HK-2 (cell line): ENCODE measurements around the gene NCSTN.

ENCODE experiments used
- DNase-seq: peaks from one replicate; pipeline ENCODE4 v3.0.0-alpha.2; 2018; ENCODE audit not compliant: unreplicated experiment

The NCSTN gene

DNA sequence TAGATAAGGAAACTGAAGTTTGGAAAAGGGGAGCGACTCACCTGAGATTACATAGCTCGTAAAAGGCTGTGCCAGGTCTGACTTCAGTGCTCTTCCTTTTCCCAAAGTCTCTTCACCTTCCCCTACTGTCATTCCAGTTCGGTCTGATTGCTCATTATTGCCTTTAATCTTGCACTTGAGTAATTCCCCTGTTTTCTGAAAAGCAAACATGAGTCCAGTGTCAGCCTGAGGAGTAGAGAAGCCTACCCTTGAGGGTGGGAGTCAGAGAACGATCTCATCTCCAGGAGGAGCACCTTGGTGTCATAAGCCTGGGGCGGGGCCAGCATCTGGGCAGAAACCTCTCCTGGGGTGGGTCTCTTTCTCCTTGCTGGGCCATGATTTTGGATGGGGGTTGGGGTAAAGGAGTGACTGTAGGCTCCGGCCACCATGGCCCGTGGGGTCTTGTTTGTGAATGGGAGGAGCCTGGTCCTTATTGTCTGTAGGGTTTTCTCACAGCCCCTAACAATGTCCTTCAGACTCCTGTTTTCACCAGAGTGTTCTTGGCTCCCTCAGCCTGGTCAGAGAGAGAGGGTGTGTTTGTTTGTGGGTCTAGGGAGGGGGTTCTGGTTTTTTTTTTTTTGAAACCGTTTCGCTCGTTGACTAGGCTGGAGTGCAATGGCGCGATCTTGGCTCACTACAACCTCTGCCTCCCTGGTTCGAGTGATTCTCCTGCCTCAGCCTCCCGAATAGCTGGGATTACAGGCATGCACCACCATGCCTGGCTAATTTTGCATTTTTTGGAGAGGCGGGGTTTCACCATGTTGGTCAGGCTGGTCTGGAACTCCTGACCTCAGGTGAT, 63.2 kb downstream of the NCSTN start:
- no peak for DNase-seq

DNA sequence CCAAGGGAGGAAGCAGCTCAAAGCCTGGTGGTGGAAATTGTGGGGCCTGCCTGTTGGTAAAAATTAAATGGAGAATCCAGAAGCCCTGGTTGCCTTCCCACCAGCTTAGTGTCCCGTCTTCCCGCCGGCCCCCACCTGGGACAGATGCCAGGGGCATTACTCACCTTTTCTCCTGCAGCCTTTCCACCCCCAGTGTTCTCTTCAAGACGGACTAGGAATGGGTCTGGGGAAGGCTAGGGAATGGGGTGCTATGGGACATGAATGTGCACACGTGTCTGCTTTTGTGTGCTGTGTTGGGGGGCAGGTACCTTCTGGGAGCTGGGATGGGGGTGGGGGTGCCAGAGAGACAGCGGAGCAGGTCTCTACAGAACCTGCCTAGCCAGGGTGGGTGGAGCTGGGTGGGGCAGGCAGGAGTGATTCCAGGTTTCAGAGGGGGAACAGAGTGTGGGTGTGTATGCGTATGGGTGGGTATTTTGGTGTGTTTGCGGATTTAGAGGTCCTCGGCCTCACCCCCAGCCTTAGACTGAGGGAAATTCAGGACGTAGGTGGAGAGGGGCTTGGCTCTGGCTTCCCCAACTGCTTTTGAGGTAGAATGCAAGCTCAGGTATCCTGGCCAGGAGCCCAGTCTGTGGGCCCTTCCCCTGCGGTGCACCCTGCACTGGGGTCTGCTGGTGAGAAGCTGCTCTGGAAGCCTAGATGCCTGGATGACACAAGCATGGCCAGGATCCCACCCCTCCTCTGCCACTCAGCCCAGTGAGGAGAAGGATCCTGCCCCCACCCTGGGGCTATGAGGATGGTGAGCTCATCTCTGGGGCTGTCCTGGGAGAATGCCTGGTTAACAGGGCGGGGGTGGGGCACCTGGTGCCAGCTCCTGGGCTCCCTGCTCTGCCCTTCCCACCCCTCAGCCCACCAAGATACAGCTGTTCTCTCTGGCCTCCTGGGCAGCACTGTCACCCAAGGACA, 64.9 kb downstream of the NCSTN start:
- DNase-seq: peak; percentile 60
